Measurements from ENCODE around the gene REC114.
"Not testable (repeated sequence)": the region's sequence is repeated elsewhere in the genome, so short reads cannot be mapped to it uniquely, and the experiment has no call there.

Gene REC114, protein sequence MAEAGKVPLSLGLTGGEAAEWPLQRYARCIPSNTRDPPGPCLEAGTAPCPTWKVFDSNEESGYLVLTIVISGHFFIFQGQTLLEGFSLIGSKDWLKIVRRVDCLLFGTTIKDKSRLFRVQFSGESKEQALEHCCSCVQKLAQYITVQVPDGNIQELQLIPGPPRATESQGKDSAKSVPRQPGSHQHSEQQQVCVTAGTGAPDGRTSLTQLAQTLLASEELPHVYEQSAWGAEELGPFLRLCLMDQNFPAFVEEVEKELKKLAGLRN

DNA sequence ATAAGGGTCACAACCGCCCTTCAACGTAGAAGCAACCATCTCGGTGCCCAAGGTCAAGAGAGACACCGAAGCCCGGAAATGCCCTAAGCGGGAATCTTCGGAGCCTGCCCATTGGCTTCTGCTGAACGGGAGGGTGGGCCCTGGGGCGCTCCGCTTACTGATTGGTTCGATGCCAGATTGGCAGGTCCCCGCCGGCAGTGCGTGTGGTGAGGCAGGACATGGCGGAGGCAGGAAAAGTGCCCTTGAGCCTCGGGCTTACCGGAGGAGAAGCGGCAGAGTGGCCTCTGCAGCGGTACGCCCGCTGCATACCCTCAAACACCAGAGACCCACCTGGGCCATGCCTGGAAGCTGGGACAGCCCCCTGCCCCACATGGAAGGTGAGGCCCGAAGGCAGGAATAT is at the start of gene REC114:
REC114 (plus strand) TSS at position 197 of the 400 bp plus-strand sequence; CDS start at position 219, 22 bp downstream.
- H3K4me1 Mint-ChIP-seq, result no peaks in the 10 kb centered on the region
- H3K9me3 Mint-ChIP-seq, result peaks cover 12% of the 10 kb centered on the region
- TF ChIP-seq, protein P1, sequence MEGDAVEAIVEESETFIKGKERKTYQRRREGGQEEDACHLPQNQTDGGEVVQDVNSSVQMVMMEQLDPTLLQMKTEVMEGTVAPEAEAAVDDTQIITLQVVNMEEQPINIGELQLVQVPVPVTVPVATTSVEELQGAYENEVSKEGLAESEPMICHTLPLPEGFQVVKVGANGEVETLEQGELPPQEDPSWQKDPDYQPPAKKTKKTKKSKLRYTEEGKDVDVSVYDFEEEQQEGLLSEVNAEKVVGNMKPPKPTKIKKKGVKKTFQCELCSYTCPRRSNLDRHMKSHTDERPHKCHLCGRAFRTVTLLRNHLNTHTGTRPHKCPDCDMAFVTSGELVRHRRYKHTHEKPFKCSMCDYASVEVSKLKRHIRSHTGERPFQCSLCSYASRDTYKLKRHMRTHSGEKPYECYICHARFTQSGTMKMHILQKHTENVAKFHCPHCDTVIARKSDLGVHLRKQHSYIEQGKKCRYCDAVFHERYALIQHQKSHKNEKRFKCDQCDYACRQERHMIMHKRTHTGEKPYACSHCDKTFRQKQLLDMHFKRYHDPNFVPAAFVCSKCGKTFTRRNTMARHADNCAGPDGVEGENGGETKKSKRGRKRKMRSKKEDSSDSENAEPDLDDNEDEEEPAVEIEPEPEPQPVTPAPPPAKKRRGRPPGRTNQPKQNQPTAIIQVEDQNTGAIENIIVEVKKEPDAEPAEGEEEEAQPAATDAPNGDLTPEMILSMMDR (IDR thresholded peaks at IDR 0.05), result no peak
- DNase-seq, result no peak
- H3K27me3 Mint-ChIP-seq (ENCODE audit: low read depth, poor library complexity), result peaks cover 7% of the 10 kb centered on the region
- H3K36me3 Mint-ChIP-seq (ENCODE audit: low read depth), result no peaks in the 10 kb centered on the region
- H3K27ac Mint-ChIP-seq, result no peak within 1 kb of the TSS
- no peak within 1 kb of the TSS for H3K4me3 Mint-ChIP-seq

DNA sequence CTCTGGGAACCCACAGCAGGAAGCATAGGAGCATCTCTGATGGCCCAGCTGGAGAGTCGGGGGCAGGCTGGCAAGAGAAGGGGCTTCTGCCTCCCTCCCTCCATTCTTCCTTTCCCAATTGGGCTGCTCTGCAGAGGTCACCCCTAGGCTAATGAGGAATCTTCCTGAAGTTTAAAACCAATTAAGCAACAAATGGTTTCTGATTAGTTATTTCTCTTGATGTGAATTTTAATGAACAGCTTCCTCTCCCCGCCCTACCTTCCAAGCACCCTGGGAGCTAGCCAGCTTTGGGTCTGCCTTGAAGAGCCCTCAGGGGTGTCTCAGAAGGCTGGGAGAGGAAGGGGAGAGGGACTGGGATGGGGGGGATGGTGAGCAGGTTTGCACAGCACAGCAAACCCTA is 49.6 kb upstream of the REC114 start:
- DNase-seq, result no peak
- Mint-ChIP-seq H3K27ac (no peak overlapping the region), H3K4me3 (no peak overlapping the region), H3K36me3 (ENCODE audit: low read depth) (no peaks in the 10 kb centered on the region), H3K9me3 (no peaks in the 10 kb centered on the region), H3K27me3 (ENCODE audit: low read depth, poor library complexity) (peaks cover 25% of the 10 kb centered on the region), H3K4me1 (peaks cover 12% of the 10 kb centered on the region)
- TF ChIP-seq, protein P1 (IDR thresholded peaks at IDR 0.05), result no peak

DNA sequence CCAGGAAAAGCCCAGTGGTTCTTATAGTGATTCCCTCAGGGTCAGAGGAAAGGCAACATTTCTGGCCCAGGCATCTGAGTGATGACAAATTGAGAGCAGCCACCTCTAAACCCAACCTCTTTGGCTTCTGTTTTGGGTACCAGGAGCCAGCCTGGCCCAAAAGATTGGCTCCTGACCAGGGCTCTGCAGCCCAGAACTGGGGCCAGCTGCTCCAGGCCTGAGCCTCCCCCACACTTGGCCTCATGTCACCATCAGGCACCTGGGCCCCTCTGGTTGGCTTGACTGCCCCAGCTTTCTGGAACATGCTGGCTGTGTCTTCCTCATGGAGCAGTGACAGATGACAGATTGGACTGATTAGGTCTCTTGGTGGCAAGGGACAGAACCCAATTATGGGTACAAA is 48.2 kb upstream of the REC114 start:
- TF ChIP-seq, protein P1 (IDR thresholded peaks at IDR 0.05), result no peak
- H3K27ac Mint-ChIP-seq, result no peak overlapping the region
- H3K9me3 Mint-ChIP-seq, result no peaks in the 10 kb centered on the region
- peaks cover 20% of the 10 kb centered on the region for H3K4me1 Mint-ChIP-seq
- no peaks in the 10 kb centered on the region for H3K36me3 Mint-ChIP-seq (ENCODE audit: low read depth)
- H3K27me3 Mint-ChIP-seq (ENCODE audit: low read depth, poor library complexity), result peaks cover 25% of the 10 kb centered on the region
- H3K4me3 Mint-ChIP-seq, result no peak overlapping the region
- DNase-seq, result no peak

DNA sequence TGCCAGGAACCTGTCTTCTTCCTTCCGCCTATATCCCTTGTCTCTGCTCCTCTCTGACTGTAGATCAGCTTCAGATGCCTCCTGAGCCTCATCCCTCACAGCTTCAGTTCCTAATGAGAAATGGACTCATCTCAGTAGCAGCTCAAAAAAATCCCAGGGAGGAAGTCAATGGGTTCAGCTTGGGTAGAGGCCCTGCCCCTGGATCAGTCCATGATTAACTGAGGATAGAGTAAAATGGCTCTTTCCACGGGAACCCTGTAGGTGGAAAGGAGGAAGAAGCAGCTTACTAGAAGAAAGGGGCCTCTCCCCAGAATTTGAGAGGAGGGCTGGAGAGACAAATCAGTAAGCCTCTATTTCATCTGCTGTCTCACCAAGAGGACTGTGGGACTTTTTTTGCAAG is 47.3 kb upstream of the REC114 start:
- TF ChIP-seq, protein P1 (IDR thresholded peaks at IDR 0.05), result no peak
- no peak overlapping the region for H3K4me3 Mint-ChIP-seq

DNA sequence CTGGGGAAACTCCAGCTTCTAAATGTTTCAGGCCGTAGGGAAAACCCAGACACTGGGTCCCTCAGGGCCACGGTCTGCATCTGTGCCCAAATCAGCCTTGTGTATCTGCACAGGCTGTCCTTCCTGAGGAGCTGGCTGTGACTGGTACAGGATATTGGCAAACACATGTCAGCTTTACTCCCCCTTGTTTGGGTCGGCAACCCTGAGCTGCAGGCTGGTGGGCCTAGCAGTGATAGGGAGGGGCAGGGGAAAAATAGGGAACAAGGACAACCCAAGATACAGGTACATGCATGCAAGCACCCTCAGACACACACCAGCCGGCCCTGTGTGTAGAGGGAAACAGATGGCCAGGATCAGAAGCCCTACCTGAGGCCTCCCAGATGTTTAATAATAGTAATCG is 45.5 kb upstream of the REC114 start:
- Mint-ChIP-seq H3K27me3 (ENCODE audit: low read depth, poor library complexity) (peaks cover 23% of the 10 kb centered on the region), H3K9me3 (no peaks in the 10 kb centered on the region), H3K27ac (peak overlapping the region; percentile 19), H3K36me3 (ENCODE audit: low read depth) (no peaks in the 10 kb centered on the region), H3K4me3 (no peak overlapping the region), H3K4me1 (peaks cover 17% of the 10 kb centered on the region)
- DNase-seq, result no peak
- TF ChIP-seq, protein P1 (IDR thresholded peaks at IDR 0.05), result no peak

More for the DNA sequence above, 47.3 kb upstream of the REC114 start:
- Mint-ChIP-seq H3K4me1 (peaks cover 17% of the 10 kb centered on the region), H3K9me3 (no peaks in the 10 kb centered on the region), H3K27me3 (ENCODE audit: low read depth, poor library complexity) (peaks cover 25% of the 10 kb centered on the region), H3K27ac (no peak overlapping the region), H3K36me3 (ENCODE audit: low read depth) (no peaks in the 10 kb centered on the region)
- DNase-seq, result no peak

GRCh38 chr15:73398861-73399260 is 44.1 kb upstream of the REC114 start:
- TF ChIP-seq, protein P1 (IDR thresholded peaks at IDR 0.05), result no peak
- Mint-ChIP-seq H3K36me3 (ENCODE audit: low read depth) (no peaks in the 10 kb centered on the region), H3K27ac (no peak overlapping the region), H3K27me3 (ENCODE audit: low read depth, poor library complexity) (peaks cover 16% of the 10 kb centered on the region), H3K9me3 (no peaks in the 10 kb centered on the region), H3K4me3 (no peak overlapping the region), H3K4me1 (peaks cover 17% of the 10 kb centered on the region)
- DNase-seq, result no peak

- H3K27me3 Mint-ChIP-seq (ENCODE audit: low read depth, poor library complexity); H3K4me3 Mint-ChIP-seq; DNase-seq; H3K36me3 Mint-ChIP-seq (ENCODE audit: low read depth); H3K27ac Mint-ChIP-seq; H3K9me3 Mint-ChIP-seq: not testable (repeated sequence)
- peaks cover 17% of the 10 kb centered on the region for H3K4me1 Mint-ChIP-seq
These were observed 42.7 kb upstream of the REC114 start for GRCh38 chr15:73400222-73400621.

All from nephron progenitor cell (in vitro differentiated cells).